H1 (cell line): ENCODE measurements around the gene S100G. TPM values are rescaled to one million over a fixed set of nuclear protein-coding genes. Genes with fewer than 3 reads are reported as not detected.

Experiments used
- CTCF ChIA-PET: fragments of 300-600 bp; sonication (Branson Sonifier 250); formaldehyde crosslinking; loops from one replicate; lab custom pipeline; 2021; ENCODE audit not compliant: partially characterized antibody; lab: Charles Lee
- POLR2A ChIA-PET: fragments of 300-600 bp; sonication (Branson Sonifier 250); formaldehyde crosslinking; loops from one replicate; lab custom pipeline; 2021; ENCODE audit warnings: inconsistent platforms; ENCODE audit not compliant: partially characterized antibody; lab: Charles Lee
- DNase-seq, 2 experiments: peaks; one replicate each; pipeline versions ENCODE4 v3.0.0 to v3.0.0-alpha.2; 2010 to 2022; ENCODE audit warnings: low spot score in 2 of 2, low read depth in 1 of 2, mixed read lengths in 1 of 2
- FAIRE-seq: peaks from 2 replicates; lab custom pipeline; 2011; peaks lifted over from hg19 to GRCh38; lab: Jason Lieb, UNC
- H2AFZ ChIP-seq: 2 replicates; pipeline ENCODE4 v1.8.1; 2012; ENCODE audit warnings: low read length, inconsistent platforms
- H2AK5ac ChIP-seq: 2 replicates; pipeline ENCODE4 v1.6.1; 2013; ENCODE audit warnings: low read depth, low read length
- H2BK120ac ChIP-seq: replicated peaks from 2 replicates; pipeline ENCODE3; 2013; ENCODE audit warnings: low read depth, low read length, inconsistent platforms
- H2BK12ac ChIP-seq: 2 replicates; pipeline ENCODE4 v1.6.1; 2013; ENCODE audit warnings: low read depth, low read length
- H2BK15ac ChIP-seq: 2 replicates; pipeline ENCODE4 v1.6.1; 2013; ENCODE audit warnings: low read length
- H2BK20ac ChIP-seq: 2 replicates; pipeline ENCODE4 v1.6.1; 2013; ENCODE audit warnings: low read length
- H2BK5ac ChIP-seq: 2 replicates; pipeline ENCODE4 v1.6.1; 2013; ENCODE audit warnings: low read depth, low read length
- H3K14ac ChIP-seq: 2 replicates; pipeline ENCODE4 v1.6.1; 2013; ENCODE audit warnings: inconsistent platforms; ENCODE audit not compliant: insufficient read length
- H3K18ac ChIP-seq: 2 replicates; pipeline ENCODE4 v1.6.1; 2013; ENCODE audit warnings: low read length; ENCODE audit errors: extremely low read depth
- H3K23ac ChIP-seq: 2 replicates; pipeline ENCODE4 v1.6.1; 2013; ENCODE audit warnings: inconsistent platforms; ENCODE audit not compliant: insufficient read length
- H3K23me2 ChIP-seq: 2 replicates; pipeline ENCODE4 v1.6.1; 2013; ENCODE audit warnings: low read depth, low read length
- H3K27ac ChIP-seq: 2 replicates; pipeline ENCODE4 v1.6.1; 2011; ENCODE audit warnings: low read depth, low read length, inconsistent platforms
- H3K27me3 ChIP-seq, 4 experiments: replicated peaks in 1 of 4; 1 replicate in 1 of 4; 2 replicates in 3 of 4; pipeline versions ENCODE4 v1.6.1 to v1.8.1; 2011 to 2013; ENCODE audit warnings: low read length in 3 of 4, mild to moderate bottlenecking in 3 of 4, inconsistent platforms in 2 of 4, mixed read lengths in 2 of 4, moderate library complexity in 1 of 4; ENCODE audit not compliant: control insufficient read depth in 3 of 4, insufficient read depth in 3 of 4; ENCODE audit errors: extremely low read depth in 1 of 4
- H3K36me3 ChIP-seq, 4 experiments: 2 replicates each; pipeline versions ENCODE4 v1.6.1 to v1.8.1; 2011 to 2013; ENCODE audit warnings: mild to moderate bottlenecking in 4 of 4, low read length in 3 of 4, moderate library complexity in 2 of 4, control low read depth in 1 of 4, inconsistent platforms in 1 of 4; ENCODE audit not compliant: insufficient read depth in 4 of 4, control insufficient read depth in 2 of 4
- H3K4ac ChIP-seq: replicated peaks from 2 replicates; pipeline ENCODE3; 2013; ENCODE audit warnings: low read length, low read depth, mixed read lengths, inconsistent platforms; ENCODE audit not compliant: insufficient read length
- H3K4me1 ChIP-seq, 4 experiments: replicated peaks in 1 of 4; 1 replicate in 1 of 4; 2 replicates in 3 of 4; pipeline versions ENCODE4 v1.6.1 to v1.8.1; 2011 to 2013; ENCODE audit warnings: low read length in 3 of 4, inconsistent platforms in 2 of 4, mixed read lengths in 1 of 4; ENCODE audit not compliant: insufficient read depth in 4 of 4, control insufficient read depth in 3 of 4
- H3K4me2 ChIP-seq, 2 experiments: 2 replicates each; pipeline versions ENCODE4 v1.6.1 to v1.8.1; 2011 to 2013; ENCODE audit warnings: low read depth in 2 of 2, low read length in 2 of 2, control low read depth in 1 of 2, inconsistent platforms in 1 of 2, mild to moderate bottlenecking in 1 of 2; ENCODE audit not compliant: insufficient read depth in 1 of 2
- H3K4me3 ChIP-seq, 4 experiments: fragments of 200-600, 300-600 bp in 1 of 4; sonication (generic), shearing (Covaris generic), sonication (Bioruptor Twin) in 1 of 4; 2 replicates each; pipeline versions ENCODE4 v1.5.1 to v1.8.1; 2011 to 2016; ENCODE audit warnings: low read length in 4 of 4, low read depth in 3 of 4, control low read depth in 2 of 4, inconsistent platforms in 2 of 4, mild to moderate bottlenecking in 2 of 4, mixed read lengths in 1 of 4, moderate library complexity in 1 of 4; ENCODE audit not compliant: insufficient read depth in 2 of 4; ENCODE audit errors: extremely low read depth in 1 of 4
- H3K56ac ChIP-seq: replicated peaks from 2 replicates; pipeline ENCODE3; 2013; ENCODE audit warnings: low read depth, mild to moderate bottlenecking, mixed read lengths, low read length, inconsistent platforms; ENCODE audit not compliant: insufficient read length
- H3K79me1 ChIP-seq: 2 replicates; pipeline ENCODE4 v1.6.1; 2013; ENCODE audit warnings: low read depth, low read length, control low read depth
- H3K79me2 ChIP-seq, 2 experiments: 2 replicates each; pipeline versions ENCODE4 v1.6.1 to v1.8.1; 2012 to 2013; ENCODE audit warnings: low read length in 2 of 2, mild to moderate bottlenecking in 2 of 2, inconsistent platforms in 1 of 2; ENCODE audit not compliant: insufficient read depth in 2 of 2, control insufficient read depth in 1 of 2
- H3K9ac ChIP-seq, 4 experiments: replicated peaks in 1 of 4; 1 replicate in 1 of 4; 2 replicates in 3 of 4; pipeline versions ENCODE4 v1.6.1 to v1.8.1; 2011 to 2013; ENCODE audit warnings: low read depth in 3 of 4, low read length in 3 of 4, control low read depth in 2 of 4, mild to moderate bottlenecking in 2 of 4, moderate library complexity in 2 of 4, inconsistent platforms in 1 of 4; ENCODE audit errors: extremely low read depth in 1 of 4
- H3K9me3 ChIP-seq, 2 experiments: 2 replicates each; pipeline versions ENCODE4 v1.6.1 to v1.8.1; 2012 to 2013; ENCODE audit warnings: mild to moderate bottlenecking in 2 of 2, moderate library complexity in 2 of 2, control low read depth in 1 of 2, inconsistent platforms in 1 of 2, low read depth in 1 of 2, low read length in 1 of 2, mixed read lengths in 1 of 2; ENCODE audit not compliant: insufficient read depth in 2 of 2
- H4K20me1 ChIP-seq, 2 experiments: replicated peaks in 1 of 2; 2 replicates each; pipeline versions ENCODE3 to v1.8.1; 2011 to 2013; ENCODE audit warnings: inconsistent platforms in 2 of 2, low read length in 2 of 2, mild to moderate bottlenecking in 1 of 2; ENCODE audit not compliant: insufficient read depth in 2 of 2, control insufficient read depth in 1 of 2
- H4K5ac ChIP-seq: 2 replicates; pipeline ENCODE4 v1.6.1; 2013; ENCODE audit warnings: low read length, low read depth, mixed read lengths, inconsistent platforms; ENCODE audit not compliant: insufficient read length
- H4K8ac ChIP-seq: 2 replicates; pipeline ENCODE4 v1.8.0; 2013; ENCODE audit warnings: mild to moderate bottlenecking, moderate library complexity, low read length, inconsistent platforms; ENCODE audit not compliant: insufficient read depth; ENCODE audit errors: extremely low read depth
- H4K91ac ChIP-seq: replicated peaks from 2 replicates; pipeline ENCODE3; 2013; ENCODE audit warnings: low read length, mixed read lengths, inconsistent platforms; ENCODE audit not compliant: insufficient read length
- BCL11A ChIP-seq, 2 experiments: IDR thresholded peaks; one replicate each; pipeline ENCODE4 v1.6.1; 2011; ENCODE audit warnings: low read depth in 2 of 2, low read length in 2 of 2, mild to moderate bottlenecking in 2 of 2
- CBX5 ChIP-seq: fragments of 300-800, 300-1000 bp; sonication (generic); IDR thresholded peaks from 2 replicates; pipeline ENCODE4 v1.7.1; 2016; ENCODE audit warnings: antibody characterized with exemption, low read length, low read depth
- CBX8 ChIP-seq: fragments of 300-800, 300-1000 bp; sonication (generic); IDR thresholded peaks from 2 replicates; pipeline ENCODE4 v1.7.1; 2016; ENCODE audit warnings: low read depth, low read length, borderline replicate concordance
- GTF2F1 ChIP-seq: IDR thresholded peaks from 2 replicates; pipeline ENCODE4 v1.6.1; 2012; ENCODE audit warnings: low read depth, low read length, improper control_type of control experiment, borderline replicate concordance
- POU5F1 ChIP-seq: IDR thresholded peaks from 2 replicates; pipeline ENCODE4 v1.6.1; 2011; ENCODE audit warnings: low read depth, mild to moderate bottlenecking, low read length, moderate library complexity
- SIN3A ChIP-seq, 2 experiments: IDR thresholded peaks in 1 of 2; conservative IDR thresholded peaks in 1 of 2; 2 replicates each; pipeline ENCODE4 v1.6.1; 2011 to 2012; ENCODE audit warnings: low read length in 2 of 2, improper control_type of control experiment in 1 of 2, low read depth in 1 of 2, mild to moderate bottlenecking in 1 of 2
- SIRT6 ChIP-seq: IDR thresholded peaks from one replicate; pipeline ENCODE4 v1.7.1; 2012; ENCODE audit warnings: low read length, inconsistent platforms
- SP2 ChIP-seq: IDR thresholded peaks from 2 replicates; pipeline ENCODE4 v1.6.1; 2012; ENCODE audit warnings: mild to moderate bottlenecking, low read length, inconsistent platforms
- YY1 ChIP-seq: IDR thresholded peaks from 2 replicates; pipeline ENCODE4 v1.6.1; 2011; ENCODE audit warnings: low read depth, mild to moderate bottlenecking, low read length
- ZNF274 ChIP-seq: IDR thresholded peaks from 2 replicates; pipeline ENCODE4 v1.7.0; 2012; ENCODE audit warnings: low read length, borderline replicate concordance; ENCODE audit errors: extremely low read depth
- WGBS, 2 experiments: shearing (Covaris generic) in 1 of 2; methylation state at CpG; one replicate each; pipeline versions ENCODE4 v1.1.6 to v1.1.7; 2013 to 2015; ENCODE audit warnings: low lambda C conversion rate in 2 of 2, mixed read lengths in 2 of 2, inconsistent platforms in 1 of 2, low coverage in 1 of 2, missing lambda C conversion rate in 1 of 2; ENCODE audit not compliant: insufficient replicate concordance in 2 of 2, insufficient coverage in 1 of 2, insufficient read length in 1 of 2; ENCODE audit errors: extremely low coverage in 1 of 2, missing lambda C conversion rate in 1 of 2; 5-methylcytosine and 5-hydroxymethylcytosine counted together
- polyA plus RNA-seq, 7 experiments: library from polyadenylated mRNA; depleted of rRNA in 3 of 7; stranded (reverse) in 5 of 7; unstranded in 2 of 7; fragments of >200 nt in 5 of 7; fragments of 200-250 nt in 2 of 7; gene quantifications; 1 replicate in 5 of 7; 2 replicates in 1 of 7; 4 replicates in 1 of 7; pipeline versions ENCODE4 v1.2.1 to v1.2.3, GENCODE V29; 2011 to 2013; ENCODE audit warnings: missing spikeins in 2 of 7, mixed read lengths in 2 of 7
- total RNA-seq: library from RNA; stranded (reverse); fragmentation: NEBNext Ultra II Directional; extraction: Animal tissue kit (Norgen Biotek cat#: 25700); gene quantifications from 2 replicates; pipeline ENCODE4 v1.2.1, GENCODE V29; 2021
- TF ChIP-seq, protein P1 (sequence below), 3 experiments: IDR thresholded peaks; 1 replicate in 2 of 3; 2 replicates in 1 of 3; pipeline versions ENCODE4 v1.5.1 to v1.6.1; 2011; ENCODE audit warnings: low read length in 3 of 3, mild to moderate bottlenecking in 3 of 3, inconsistent platforms in 2 of 3, low read depth in 1 of 3, moderate library complexity in 1 of 3; ENCODE audit not compliant: insufficient read depth in 1 of 3; ENCODE audit errors: control extremely low read depth in 1 of 3

Gene S100G
- total and polyA plus RNA-seq, 2 of the 8 experiments (the other 6 are each of a cell fraction or from before 2014, with no cell fraction given): not detected

DNA sequence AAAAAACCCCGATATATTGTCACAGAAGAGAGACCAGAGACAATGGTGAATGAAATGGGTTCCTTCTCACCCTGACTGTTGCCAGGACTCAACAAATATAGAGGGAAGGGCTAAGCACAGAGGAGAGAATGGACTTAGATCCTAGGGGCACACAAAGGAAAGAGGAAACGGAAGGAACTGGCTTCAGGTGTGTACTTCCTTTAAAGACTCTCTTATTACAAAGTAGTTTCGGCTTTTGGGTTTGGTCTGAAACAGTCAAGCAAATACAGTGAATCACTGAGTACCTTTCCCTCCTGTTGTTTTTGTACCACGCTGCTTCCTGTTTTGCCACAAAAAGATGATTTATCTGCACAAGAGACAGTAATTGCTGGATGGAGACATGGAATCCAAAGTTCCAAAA lies 46.1 kb upstream of the S100G start:
- Histone ChIP-seq H2BK5ac (no peak overlapping the region), H3K4me3 (no peak overlapping the region), H3K27me3 (no peaks in the 10 kb centered on the region), H2BK12ac (no peak overlapping the region), H2BK120ac (no peak overlapping the region), H3K4me2 (no peak overlapping the region), H3K23ac (no peak overlapping the region), H4K8ac (no peak overlapping the region), H2AFZ (no peak overlapping the region), H4K20me1 (no peaks in the 10 kb centered on the region), H3K9ac (no peak overlapping the region), H3K4ac (no peak overlapping the region), H3K36me3 (peaks cover 0 to 12% (median 3%) of the 10 kb centered on the region in 4 experiments; a peak in 4 of 8 replicates), H3K18ac (no peak overlapping the region; the same call in 1 of the 2 replicates), H3K56ac (no peak overlapping the region), H2AK5ac (no peak overlapping the region), H3K9me3 (no peaks in the 10 kb centered on the region), H4K5ac (no peak overlapping the region), H3K79me1 (no peaks in the 10 kb centered on the region), H2BK20ac (no peak overlapping the region), H2BK15ac (no peak overlapping the region), H4K91ac (no peak overlapping the region), H3K79me2 (no peaks in the 10 kb centered on the region), H3K23me2 (no peaks in the 10 kb centered on the region), H3K27ac (no peak overlapping the region), H3K4me1 (no peaks in the 10 kb centered on the region; a peak in 1 of 7 replicates), H3K14ac (no peak overlapping the region)
- ChIA-PET CTCF (no interaction called here), POLR2A (no interaction called here)
- DNase-seq (no peak), FAIRE-seq (no peak)
- 94% methylated on average over 4 of the region's 4 CpGs; no CpG with 5 or more reads in 1 of the 2 experiments for WGBS, 2 experiments
- no peak for TF ChIP-seq GTF2F1
- TF ChIP-seq SP2: no peak
- TF ChIP-seq CBX5: no peak
- TF ChIP-seq BCL11A (IDR thresholded peaks at IDR 0.05; ENCODE audit: low read depth in 2 of 2, low read length in 2 of 2): no peak
- no peak for TF ChIP-seq SIN3A (conservative IDR thresholded peaks at IDR 0.05 in 1 of 2, IDR thresholded peaks at IDR 0.05 in 1 of 2; ENCODE audit: low read depth in 1 of 2, low read length in 2 of 2)
- no peak for TF ChIP-seq POU5F1
- TF ChIP-seq, protein P1, sequence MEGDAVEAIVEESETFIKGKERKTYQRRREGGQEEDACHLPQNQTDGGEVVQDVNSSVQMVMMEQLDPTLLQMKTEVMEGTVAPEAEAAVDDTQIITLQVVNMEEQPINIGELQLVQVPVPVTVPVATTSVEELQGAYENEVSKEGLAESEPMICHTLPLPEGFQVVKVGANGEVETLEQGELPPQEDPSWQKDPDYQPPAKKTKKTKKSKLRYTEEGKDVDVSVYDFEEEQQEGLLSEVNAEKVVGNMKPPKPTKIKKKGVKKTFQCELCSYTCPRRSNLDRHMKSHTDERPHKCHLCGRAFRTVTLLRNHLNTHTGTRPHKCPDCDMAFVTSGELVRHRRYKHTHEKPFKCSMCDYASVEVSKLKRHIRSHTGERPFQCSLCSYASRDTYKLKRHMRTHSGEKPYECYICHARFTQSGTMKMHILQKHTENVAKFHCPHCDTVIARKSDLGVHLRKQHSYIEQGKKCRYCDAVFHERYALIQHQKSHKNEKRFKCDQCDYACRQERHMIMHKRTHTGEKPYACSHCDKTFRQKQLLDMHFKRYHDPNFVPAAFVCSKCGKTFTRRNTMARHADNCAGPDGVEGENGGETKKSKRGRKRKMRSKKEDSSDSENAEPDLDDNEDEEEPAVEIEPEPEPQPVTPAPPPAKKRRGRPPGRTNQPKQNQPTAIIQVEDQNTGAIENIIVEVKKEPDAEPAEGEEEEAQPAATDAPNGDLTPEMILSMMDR (IDR thresholded peaks at IDR 0.05; ENCODE audit: control extremely low read depth in 1 of 3, insufficient read depth in 1 of 3, low read depth in 1 of 3, low read length in 3 of 3): no peak
- TF ChIP-seq YY1: no peak
- TF ChIP-seq CBX8: no peak
- no peak for TF ChIP-seq SIRT6
- no peak for TF ChIP-seq ZNF274
